ENCODE measurements around the gene SH2D4B. TPM values are rescaled to one million over a fixed set of nuclear protein-coding genes. Genes with fewer than 3 reads are reported as not detected.
A peak's percentile ranks its signal among the peaks of the same experiment; 100 is the strongest.
"Not testable (repeated sequence)": the region's sequence is repeated elsewhere in the genome, so short reads cannot be mapped to it uniquely, and the experiment has no call there.

Gene SH2D4B
- total RNA-seq, 2 donors from 2014 or later = not detected

GRCh38 chr10:80538481-80539185, 931 bp downstream of the SH2D4B start:
- intact Hi-C loops (cut with DNase I, micrococcal nuclease) = no loop called here
- ATAC-seq = no peak
- DNase-seq = no peak

GRCh38 chr10:80539421-80540031, 1.8 kb downstream of the SH2D4B start:
- no peak for DNase-seq

GRCh38 chr10:80540136-80540535, 2.4 kb downstream of the SH2D4B start:
- intact Hi-C loops (cut with DNase I, micrococcal nuclease) = no loop called here
- no peak for DNase-seq
- no peak for ATAC-seq

More at GRCh38 chr10:80539421-80540031, 1.8 kb downstream of the SH2D4B start:
- no peak for ATAC-seq
- intact Hi-C loops (cut with DNase I, micrococcal nuclease) = no loop called here

- intact Hi-C loops (cut with DNase I, micrococcal nuclease) = no loop called here
- DNase-seq (no peak), ATAC-seq (no peak)
Observed at GRCh38 chr10:80540618-80540980, 2.9 kb downstream of the SH2D4B start.

- ATAC-seq (peak; percentile 18), DNase-seq (no peak)
- intact Hi-C loops (cut with DNase I, micrococcal nuclease) = no loop called here
Observed at GRCh38 chr10:80540981-80541750, 3.5 kb downstream of the SH2D4B start.

GRCh38 chr10:80542053-80542452, 4.4 kb downstream of the SH2D4B start:
- intact Hi-C loops (cut with DNase I, micrococcal nuclease) = no loop called here

GRCh38 chr10:80542652-80543318, 5.1 kb downstream of the SH2D4B start:
- no peak for DNase-seq
- no peak for ATAC-seq
- intact Hi-C loops (cut with DNase I, micrococcal nuclease) = no loop called here

More at GRCh38 chr10:80542053-80542452, 4.4 kb downstream of the SH2D4B start:
- ATAC-seq (no peak), DNase-seq (no peak)

GRCh38 chr10:80543319-80543672, 5.6 kb downstream of the SH2D4B start:
- intact Hi-C loops (cut with DNase I, micrococcal nuclease); ATAC-seq; DNase-seq: not testable (repeated sequence)

- ATAC-seq (no peak), DNase-seq (no peak)
- intact Hi-C loops (cut with DNase I, micrococcal nuclease) = no loop called here
Observed at GRCh38 chr10:80544316-80544953, 6.7 kb downstream of the SH2D4B start.

- ATAC-seq (no peak), DNase-seq (no peak)
- intact Hi-C loops (cut with DNase I, micrococcal nuclease) = no loop called here
Observed at GRCh38 chr10:80545258-80545881, 7.7 kb downstream of the SH2D4B start.

- intact Hi-C loops (cut with DNase I, micrococcal nuclease) = no loop called here
- ATAC-seq (peak; percentile 89), DNase-seq (peak; percentile 60 to 72)
Observed at GRCh38 chr10:80552151-80552646, 14.5 kb downstream of the SH2D4B start.

- intact Hi-C loops (cut with DNase I, micrococcal nuclease) = no loop called here
- DNase-seq = no peak
- ATAC-seq = no peak
Observed at GRCh38 chr10:80553436-80553835, 15.7 kb downstream of the SH2D4B start.

GRCh38 chr10:80554050-80554449, 16.3 kb downstream of the SH2D4B start:
- no peak for ATAC-seq
- intact Hi-C loops (cut with DNase I, micrococcal nuclease) = no loop called here
- DNase-seq = no peak

- intact Hi-C loops (cut with DNase I, micrococcal nuclease) = no loop called here
- ATAC-seq (no peak), DNase-seq (no peak)
Observed at GRCh38 chr10:80555415-80555814, 17.7 kb downstream of the SH2D4B start.

GRCh38 chr10:80561950-80562349, 24.2 kb downstream of the SH2D4B start:
- intact Hi-C loops (cut with DNase I, micrococcal nuclease) = no loop called here
- ATAC-seq (no peak), DNase-seq (no peak)

- ATAC-seq (no peak), DNase-seq (no peak)
- intact Hi-C loops (cut with DNase I, micrococcal nuclease) = no loop called here
Observed at GRCh38 chr10:80567292-80567691, 29.6 kb downstream of the SH2D4B start.

GRCh38 chr10:80569131-80569895, 31.6 kb downstream of the SH2D4B start:
- ATAC-seq (no peak), DNase-seq (no peak)
- intact Hi-C loops (cut with DNase I, micrococcal nuclease) = no loop called here

GRCh38 chr10:80571352-80571751, 33.6 kb downstream of the SH2D4B start:
- intact Hi-C loops (cut with DNase I, micrococcal nuclease) = no loop called here
- no peak for ATAC-seq

More at GRCh38 chr10:80571352-80571751, 33.6 kb downstream of the SH2D4B start:
- no peak for DNase-seq
